Stimulated activated CD4-positive, alpha-beta T cell treated with anti-CD3 and anti-CD28 coated beads, Interleukin-1b, Interleukin-23, amount 100 ng/mL, for 24 hours (primary cell): ENCODE results near the gene OR11H7.
"Not testable (repeated sequence)": the region's sequence is repeated elsewhere in the genome, so short reads cannot be mapped to it uniquely, and the experiment has no call there.

Experiments
- DNase-seq, 4 experiments: peaks; one replicate each; pipeline ENCODE4 v3.0.0-alpha.2; 2020; ENCODE audit warnings: low read depth in 4 of 4, low spot score in 1 of 4

The OR11H7 gene

DNA sequence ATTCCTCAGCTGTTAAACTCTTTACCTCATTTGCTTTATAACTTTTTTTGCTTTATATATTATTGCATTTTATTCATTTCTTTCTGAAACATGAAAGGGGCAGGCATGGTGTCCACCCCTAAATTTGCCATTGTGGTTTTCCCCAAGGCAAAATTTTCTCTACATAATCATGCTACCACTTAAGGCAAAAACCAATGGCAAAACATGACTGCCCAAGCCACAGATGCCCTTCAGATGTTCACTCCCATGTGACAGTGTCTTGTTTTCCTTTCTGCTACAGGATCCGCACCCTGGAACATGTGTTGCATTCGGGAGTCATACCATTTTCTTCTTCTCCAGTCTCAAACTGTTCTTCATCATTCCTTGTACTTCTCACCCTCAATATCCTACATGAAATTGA is 48.6 kb downstream of the OR11H7 start:
- no peak for DNase-seq

DNA sequence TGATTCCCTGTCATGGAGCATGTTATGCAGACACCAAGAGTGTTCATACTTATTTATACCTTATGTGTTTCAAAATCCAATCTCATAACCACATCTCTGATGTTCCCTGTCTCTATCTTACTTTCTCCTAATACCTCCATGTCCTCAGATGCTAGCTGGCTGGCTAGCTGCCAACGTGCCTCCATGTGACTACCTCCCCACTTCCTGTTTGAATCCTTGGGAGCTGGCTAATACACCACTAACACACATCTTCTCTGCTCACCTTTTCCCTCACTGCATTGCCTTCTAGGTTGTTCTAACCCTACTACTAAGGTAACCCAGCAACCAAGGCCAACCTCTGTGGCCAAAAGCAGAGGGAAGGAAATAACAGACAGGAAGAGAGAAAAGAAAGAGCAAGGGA is 49.6 kb downstream of the OR11H7 start:
- no peak for DNase-seq

DNA sequence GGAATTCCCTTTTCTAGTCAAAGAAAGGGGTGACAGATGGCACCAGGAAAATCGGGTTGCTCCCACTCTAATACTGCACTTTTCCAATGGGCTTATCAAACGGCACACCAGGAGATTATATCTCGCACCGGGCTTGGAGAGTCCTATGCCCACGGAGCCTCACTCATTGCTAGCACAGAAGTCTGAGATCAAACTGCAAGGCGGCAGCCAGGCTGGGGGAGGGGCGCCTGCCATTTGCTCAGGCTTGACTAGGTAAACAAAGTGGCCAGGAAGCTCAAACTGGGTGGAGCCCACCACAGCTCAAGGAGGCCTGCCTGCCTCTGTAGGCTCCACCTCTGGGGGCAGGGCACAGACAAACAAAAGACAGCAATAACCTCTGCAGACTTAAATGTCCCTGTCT is 51.5 kb downstream of the OR11H7 start:
- not testable (repeated sequence) for DNase-seq
